Activated CD4-positive, alpha-beta T cell treated with anti-CD3 and anti-CD28 coated beads, Interleukin-2, Interleukin-4, amounts not matched to agents 100 ng/mL and 50 ng/mL, durations not matched to agents 16 hours and 8 hours (primary cell): ENCODE measurements around the gene JHY.
A peak's percentile ranks its signal among the peaks of the same experiment; 100 is the strongest.

Source experiments
- DNase-seq: peaks from one replicate; pipeline ENCODE4 v3.0.0-alpha.2; 2020; ENCODE audit warnings: low spot score

The JHY gene

GRCh38 chr11:122951211-122951610, 68.7 kb downstream of the JHY start:
- no peak for DNase-seq

- no peak for DNase-seq
Measured at GRCh38 chr11:122954455-122954854, 71.9 kb downstream of the JHY start.

GRCh38 chr11:122963961-122964360, 81.4 kb downstream of the JHY start:
- DNase-seq: no peak

DNA sequence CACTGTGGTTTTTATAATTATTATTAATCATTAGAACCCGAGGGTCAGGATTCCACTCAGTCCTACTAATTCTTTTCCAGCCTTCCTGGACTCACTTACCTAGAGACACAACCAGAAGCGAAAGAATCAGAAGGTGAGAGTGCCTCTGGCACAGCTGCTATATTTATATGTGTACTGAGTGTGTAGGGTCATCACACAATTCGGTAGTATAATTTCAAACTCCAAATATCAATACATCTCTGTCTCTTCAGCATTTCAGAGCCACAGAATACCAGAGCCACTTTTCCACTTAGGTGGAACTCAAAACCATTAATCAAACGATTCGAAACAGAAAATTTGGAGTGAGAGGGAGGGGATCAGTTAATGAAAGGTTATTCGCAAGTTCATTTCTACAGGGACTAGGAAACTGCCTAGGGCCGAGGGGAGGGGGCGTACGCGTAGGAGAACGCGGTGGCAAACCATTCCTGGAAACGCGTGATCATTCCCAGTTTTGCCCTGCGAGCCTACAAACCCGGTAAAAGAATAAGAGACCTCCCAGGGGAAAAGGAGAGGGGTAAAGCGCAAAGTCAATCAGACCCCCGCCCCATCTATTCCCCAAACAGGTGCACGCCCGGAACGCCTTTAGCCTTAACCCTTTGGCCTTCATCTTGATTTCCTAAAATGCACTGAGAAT, 93.6 kb downstream of the JHY start:
- no peak for DNase-seq

GRCh38 chr11:122976734-122977469, 94.3 kb downstream of the JHY start:
- DNase-seq: no peak

DNA sequence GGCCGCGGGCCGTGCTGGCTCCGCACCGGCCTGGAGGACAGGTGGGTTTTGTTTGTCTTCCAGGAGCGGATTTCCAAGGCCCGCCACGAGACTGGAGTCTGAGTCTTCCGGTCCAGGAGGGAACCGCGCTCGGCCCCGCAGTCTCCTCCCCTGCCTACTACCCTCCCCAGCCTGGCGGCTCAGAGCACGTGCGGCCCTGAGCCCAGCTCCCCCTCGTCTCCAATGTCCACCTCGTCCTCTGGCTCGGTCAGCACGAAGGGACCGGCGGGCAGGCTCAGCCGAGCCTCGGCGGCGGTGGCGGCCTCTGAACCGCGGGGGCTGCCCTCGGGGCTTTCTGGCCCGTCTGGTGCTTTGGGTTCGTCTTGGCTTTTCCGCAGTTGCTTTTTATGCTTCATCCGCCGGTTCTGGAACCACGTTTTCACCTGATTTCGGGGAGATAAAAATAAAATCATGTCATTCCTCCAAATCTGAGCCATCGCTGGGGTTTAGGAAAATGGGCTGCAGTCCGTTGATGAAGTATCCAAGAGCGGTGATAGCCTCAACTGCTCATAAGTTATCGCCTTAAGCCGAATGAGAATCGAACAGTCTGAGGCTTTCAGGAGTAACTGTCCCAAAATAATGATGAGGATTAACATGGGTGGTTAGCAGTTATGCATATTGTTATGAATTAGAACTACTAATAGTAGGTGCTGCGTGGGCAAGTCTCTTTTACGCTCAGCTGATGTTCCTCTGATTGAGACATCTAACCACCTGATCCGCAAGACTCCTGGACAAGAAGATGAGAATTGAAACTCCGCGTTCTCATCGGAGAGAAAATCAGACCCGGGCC, 95.1 kb downstream of the JHY start:
- no peak for DNase-seq

DNA sequence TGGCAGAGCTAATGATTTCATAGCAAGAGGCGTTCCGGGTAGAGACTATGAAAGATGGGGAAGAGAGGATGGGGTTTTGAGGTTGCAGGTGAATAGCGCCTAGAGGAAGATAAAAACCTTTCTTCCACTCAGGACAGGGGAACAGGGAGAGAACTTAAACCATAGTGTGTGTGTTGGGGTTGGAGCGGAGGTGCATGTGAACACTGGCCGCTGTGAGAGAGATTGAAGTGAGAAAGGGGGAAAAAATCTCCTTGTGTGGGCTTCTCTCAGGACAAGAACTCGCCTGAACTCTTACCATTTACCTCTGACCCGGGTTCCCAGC, 95.7 kb downstream of the JHY start:
- DNase-seq: no peak

DNA sequence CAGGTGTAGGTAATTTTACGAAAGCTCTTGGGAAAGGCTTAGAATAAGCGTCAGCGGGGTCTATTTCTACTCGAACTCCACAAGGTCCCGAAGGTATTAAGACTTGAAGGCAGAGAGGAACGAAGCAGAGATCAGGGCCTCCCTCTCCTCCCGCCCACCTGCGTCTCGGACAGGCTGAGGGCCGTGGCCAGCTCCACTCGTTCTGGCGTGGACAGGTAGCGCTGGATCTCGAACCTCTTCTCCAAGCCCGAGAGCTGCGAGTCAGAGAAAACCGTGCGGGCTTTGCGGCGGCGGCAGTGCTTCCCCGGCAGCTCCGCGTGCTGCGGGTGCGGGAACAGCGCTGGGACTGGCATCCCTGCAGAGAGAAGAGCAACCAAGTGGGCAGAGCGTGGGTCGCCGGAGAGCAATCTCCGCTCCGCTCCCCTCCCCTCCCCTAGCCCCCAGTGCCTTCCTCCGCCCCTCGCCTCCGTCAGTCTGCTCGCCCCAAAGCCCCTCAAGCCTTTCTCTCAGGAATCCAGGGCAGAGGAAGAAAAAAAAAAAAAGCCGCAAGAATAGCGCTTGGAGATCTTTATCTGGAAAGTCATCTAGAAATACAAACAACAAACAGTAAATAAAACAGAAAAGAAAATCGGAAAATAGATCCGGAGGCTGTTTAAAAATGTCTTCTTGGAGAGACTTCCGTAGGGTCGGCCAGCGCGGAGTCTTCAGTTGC, 96.7 kb downstream of the JHY start:
- no peak for DNase-seq

GRCh38 chr11:122979815-122980595, 97.4 kb downstream of the JHY start:
- no peak for DNase-seq

GRCh38 chr11:122981388-122982264, 99.1 kb downstream of the JHY start, which contains the start of gene BSX:
Gene BSX, minus strand, starts transcription at chr11:122981834. Its CDS starts 163 bp downstream, at chr11:122981671.
- DNase-seq: peak; percentile 31

DNA sequence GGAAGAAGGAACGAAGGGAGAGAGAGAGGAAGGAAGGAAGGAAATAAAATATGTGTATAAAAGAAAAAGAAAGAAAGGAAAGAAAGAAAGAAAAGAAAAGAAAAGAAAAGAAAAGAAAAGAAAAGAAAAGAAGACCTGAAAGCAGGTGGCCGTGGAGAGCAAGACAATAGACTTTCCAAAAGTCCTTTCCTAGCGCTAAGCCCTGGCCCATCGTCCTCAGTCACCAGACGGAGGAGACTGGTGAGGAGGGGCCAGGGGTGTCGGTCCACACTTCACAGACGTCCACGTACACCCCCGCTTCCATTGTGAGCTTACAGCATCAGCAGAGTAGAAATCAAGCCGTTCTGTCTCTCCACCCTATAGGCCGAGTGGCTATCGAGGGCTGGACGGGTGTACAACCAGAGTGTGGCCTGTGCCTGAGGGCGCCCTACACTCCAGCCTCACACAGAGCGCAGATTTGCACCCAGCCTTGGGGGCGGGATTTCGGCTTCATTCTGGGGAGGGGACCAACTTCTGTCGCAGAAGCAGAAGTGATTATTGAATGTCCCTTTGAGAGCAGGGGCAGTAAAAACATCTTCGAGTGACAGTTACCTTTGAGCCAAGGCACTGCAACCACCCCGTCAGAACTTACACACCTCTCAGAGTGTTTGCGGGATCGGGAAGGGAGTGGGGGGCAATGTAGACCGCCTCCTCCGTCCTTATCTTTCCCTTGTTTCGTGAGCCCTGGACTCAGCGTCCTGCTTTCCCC, 101.1 kb downstream of the JHY start:
- DNase-seq: no peak

DNA sequence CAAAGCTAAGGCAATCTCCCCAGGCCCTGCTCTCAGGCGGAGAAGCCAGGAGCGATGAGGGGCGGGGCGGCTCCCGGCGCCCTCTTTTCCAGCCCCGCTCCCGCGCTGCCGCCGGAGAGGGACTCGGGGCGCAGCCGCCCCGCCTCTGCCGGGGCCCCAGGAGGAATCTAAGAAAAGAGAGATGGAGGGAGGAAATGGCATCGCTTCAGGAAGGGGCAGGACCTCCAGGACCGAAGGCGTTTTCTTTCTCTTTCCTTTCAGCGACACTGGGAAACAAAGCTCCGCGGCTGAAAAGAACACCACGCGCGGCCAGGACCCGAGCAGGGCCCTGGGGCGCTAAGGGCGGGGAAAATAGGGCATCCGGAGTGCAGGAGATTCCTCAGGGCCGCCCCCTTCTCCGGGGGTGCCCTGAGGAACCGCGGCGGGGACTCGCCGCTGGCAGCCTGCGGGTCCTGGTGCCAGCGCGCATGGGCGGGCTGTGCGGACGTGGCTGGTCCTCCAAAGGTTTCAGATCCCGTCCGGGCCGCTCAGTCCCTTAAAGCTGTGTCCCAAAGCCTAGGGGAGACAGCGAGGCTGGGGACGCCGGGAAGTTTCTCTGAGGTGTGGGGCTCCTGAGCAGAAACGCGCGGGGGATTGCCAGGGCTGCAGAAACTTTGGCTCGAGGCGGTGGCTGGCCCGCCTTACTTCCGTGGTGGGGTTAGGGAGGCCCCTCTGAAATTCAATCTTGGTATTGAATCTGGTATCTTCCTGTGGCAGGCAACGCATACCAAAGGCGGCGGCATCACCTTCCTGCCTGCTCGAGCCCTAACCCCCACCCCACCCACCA, 101.8 kb downstream of the JHY start:
- no peak for DNase-seq

DNA sequence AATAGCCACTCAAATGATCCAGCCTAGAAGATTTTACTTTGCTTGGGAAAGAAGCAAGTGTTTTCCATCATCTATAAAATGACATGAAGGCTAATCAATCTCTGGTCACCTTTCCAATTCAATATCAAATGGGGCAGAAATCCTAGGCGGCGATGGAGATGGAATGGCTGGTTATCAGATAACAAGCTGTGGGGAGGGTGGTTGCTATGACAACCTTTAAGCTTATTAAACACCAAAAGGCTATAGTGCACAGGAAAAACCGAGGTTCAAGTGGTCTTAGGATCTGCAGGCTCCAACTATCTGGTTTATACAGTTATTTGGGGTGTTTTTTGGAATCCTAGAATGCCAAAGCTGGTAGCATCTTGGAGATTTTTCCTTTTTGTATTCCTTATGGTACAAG, 113.0 kb downstream of the JHY start:
- DNase-seq: no peak

DNA sequence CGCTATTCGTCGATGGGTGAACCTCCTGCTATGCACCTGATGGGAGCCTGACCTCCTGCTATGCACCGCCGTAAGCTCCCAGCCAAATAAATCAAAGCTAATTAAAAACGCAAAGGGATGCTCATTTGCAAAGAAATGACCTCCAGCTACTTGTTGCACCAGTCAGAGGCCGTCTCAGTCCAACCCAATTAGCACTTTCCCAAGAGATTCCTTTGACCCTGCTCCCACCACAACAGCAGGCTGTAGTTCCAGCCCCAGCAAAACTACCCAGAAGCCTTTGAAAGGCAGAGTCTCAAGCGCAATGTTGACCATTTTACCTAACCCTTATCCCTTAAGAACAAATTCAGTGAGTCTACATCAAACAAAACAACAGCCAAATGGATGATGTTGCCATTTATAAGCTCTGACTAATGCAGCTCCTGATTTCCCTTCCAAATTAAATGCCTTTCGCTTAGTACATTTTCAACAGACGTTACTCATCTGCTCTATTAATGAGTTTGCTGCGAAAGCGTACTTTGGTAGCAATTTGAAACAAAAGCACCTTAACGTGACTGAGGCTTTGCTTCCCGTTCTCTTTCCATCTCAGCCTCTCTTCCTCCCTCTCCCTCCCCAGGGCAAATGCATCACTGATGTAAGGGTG, 116.3 kb downstream of the JHY start:
- DNase-seq: no peak

- DNase-seq: no peak
Measured at GRCh38 chr11:123000721-123001120, 118.2 kb downstream of the JHY start.

DNA sequence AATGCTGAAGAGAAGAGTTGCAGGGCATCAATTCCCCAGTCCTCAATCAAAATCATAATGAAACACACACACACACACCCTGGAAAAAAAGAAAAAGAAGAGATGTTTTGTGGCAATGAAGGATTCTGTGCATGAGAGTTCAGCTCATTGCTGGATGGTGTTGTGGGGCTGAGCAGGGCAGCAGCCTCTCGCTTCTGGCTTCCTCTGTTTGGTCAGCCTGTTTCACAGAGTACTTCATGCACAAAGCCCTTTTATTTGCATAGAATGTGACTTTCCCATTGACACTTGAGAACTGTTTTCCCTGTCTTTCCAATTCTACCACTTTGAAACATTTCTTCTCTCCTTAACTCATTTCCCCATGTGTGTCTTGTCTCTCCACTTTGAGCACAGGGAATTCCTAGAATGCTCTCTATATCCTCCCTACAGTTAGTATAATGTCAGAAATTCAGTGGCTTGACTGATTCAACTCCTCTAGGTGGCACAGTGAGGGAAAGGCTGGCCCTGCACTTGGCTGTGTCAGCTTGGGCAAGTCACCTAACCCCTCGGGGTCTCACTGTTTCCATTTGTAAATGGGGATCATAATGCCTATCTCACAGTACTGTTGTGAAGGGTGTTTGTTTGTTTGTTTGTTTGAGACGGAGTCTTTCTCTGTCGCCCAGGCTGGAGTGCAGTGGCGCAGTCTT, 124.4 kb downstream of the JHY start:
- no peak for DNase-seq
